Measurements from ENCODE around the gene CCDC106. TPM values are rescaled to one million over a fixed set of nuclear protein-coding genes. Genes with fewer than 3 reads are reported as not detected.

Gene CCDC106
- total and polyA plus RNA-seq, 2 of the 4 experiments (the other 2 are of a cell fraction): 2.3 to 13.6 TPM

DNA sequence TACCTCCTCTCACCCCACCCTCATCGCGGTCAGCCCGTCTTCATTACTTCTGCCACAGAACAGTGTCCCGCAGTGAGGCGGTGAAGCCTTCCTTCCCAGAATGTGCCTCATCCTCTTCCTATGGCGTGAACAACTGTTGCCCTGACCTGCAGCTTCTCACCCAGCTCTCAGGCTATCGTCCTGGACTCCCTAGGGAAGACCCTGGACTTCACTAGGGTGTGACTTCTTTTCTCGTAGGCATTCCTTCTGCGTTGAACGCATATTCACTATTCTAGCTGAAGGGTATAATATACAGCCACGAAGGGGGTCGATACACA lies 41.6 kb upstream of the CCDC106 start:
- H4K5ac ChIP-seq (ENCODE audit: low read depth, low read length): no peak overlapping the region
- no peak overlapping the region for H2BK120ac ChIP-seq (ENCODE audit: low read depth, low read length)
- peak overlapping the region; percentile 73 for H3K27ac ChIP-seq (ENCODE audit: insufficient read depth, low read length)
- H4K20me1 ChIP-seq (ENCODE audit: insufficient read depth, low read length): peaks cover 24% of the 10 kb centered on the region
- H2AK5ac ChIP-seq (ENCODE audit: low read depth, low read length): peak overlapping the region; percentile 94
- H3K79me1 ChIP-seq (ENCODE audit: low read depth in 1 of 2, low read length in 2 of 2): peaks cover 34 to 63% of the 10 kb centered on the region in 2 experiments
- peak overlapping the region in 1 of 2 experiments; percentile 52; a peak in 2 of 4 replicates for H4K8ac ChIP-seq (ENCODE audit: low read depth in 2 of 2, low read length in 2 of 2)
- H3K4me3 ChIP-seq (ENCODE audit: insufficient read depth, low read depth, low read length): peak overlapping the region; percentile 76
- no peaks in the 10 kb centered on the region for H3K27me3 ChIP-seq (ENCODE audit: control insufficient read depth, insufficient read depth, low read length)
- peaks cover 5% of the 10 kb centered on the region; the same call in 1 of the 2 replicates for H3K9me3 ChIP-seq (ENCODE audit: control insufficient read depth, insufficient read depth, low read length)
- H3K9me1 ChIP-seq (ENCODE audit: insufficient read depth, low read length): peaks cover 4% of the 10 kb centered on the region; the same call in 1 of the 2 replicates
- H3K23ac ChIP-seq (ENCODE audit: low read depth, low read length): peak overlapping the region; percentile 75
- H3K14ac ChIP-seq (replicated peaks; ENCODE audit: low read depth, low read length): peak overlapping the region; percentile 65
- ATAC-seq (ENCODE audit: low read depth): no peak
- peaks cover 17% of the 10 kb centered on the region for H3K36me3 ChIP-seq (ENCODE audit: control insufficient read depth, insufficient read depth, low read length)
- ChIA-PET CTCF (interaction anchor here (0.6 to 2.3 kb wide), 8 partner anchors 13 to 245 kb away, joined by 3 to 11 read pairs (median 6); partner anchors contain the start of genes U2AF2 and ZNF784), POLR2A (ENCODE audit: unreplicated experiment) (interaction anchor here (1.1 kb wide), 1 partner anchor 31 kb away, joined by 4 read pairs; no protein-coding TSS in a partner anchor)
- H3K18ac ChIP-seq (ENCODE audit: low read depth, low read length): no peak overlapping the region
- intact Hi-C loops (cut with micrococcal nuclease): loop anchor here (1.0 to 2.0 kb wide), 2 partner anchors 89 to 146 kb away; partner anchors contain the start of gene ISOC2
- no peak overlapping the region for H2BK15ac ChIP-seq (ENCODE audit: low read depth, low read length)
- dilution Hi-C loops (cut with HindIII; ENCODE audit: low sequenced_read_pairs, unreplicated experiment): no loop called here
- H2AK9ac ChIP-seq (replicated peaks; ENCODE audit: low read depth, low read length, poor library complexity): peak overlapping the region; percentile 75
- H3K9ac ChIP-seq (ENCODE audit: low read depth, low read length): peak overlapping the region; percentile 81
- no peak for TF ChIP-seq CEBPB (IDR thresholded peaks at IDR 0.05; ENCODE audit: low read depth, low read length)
- no peak for TF ChIP-seq SMC3 (IDR thresholded peaks at IDR 0.05; ENCODE audit: low read depth, low read length)
- no peak for TF ChIP-seq RCOR1 (IDR thresholded peaks at IDR 0.05; ENCODE audit: insufficient replicate concordance, low read length)
- TF ChIP-seq NFE2L2 (IDR thresholded peaks at IDR 0.05; ENCODE audit: low read depth, low read length): no peak
- no peak for TF ChIP-seq ELK1 (IDR thresholded peaks at IDR 0.05; ENCODE audit: borderline replicate concordance, low read depth, low read length)
- no peak for TF ChIP-seq POLR2A (IDR thresholded peaks at IDR 0.05; ENCODE audit: low read depth, low read length)
- TF ChIP-seq FOS (IDR thresholded peaks at IDR 0.05; ENCODE audit: low read depth, low read length): no peak
- TF ChIP-seq, protein P1, sequence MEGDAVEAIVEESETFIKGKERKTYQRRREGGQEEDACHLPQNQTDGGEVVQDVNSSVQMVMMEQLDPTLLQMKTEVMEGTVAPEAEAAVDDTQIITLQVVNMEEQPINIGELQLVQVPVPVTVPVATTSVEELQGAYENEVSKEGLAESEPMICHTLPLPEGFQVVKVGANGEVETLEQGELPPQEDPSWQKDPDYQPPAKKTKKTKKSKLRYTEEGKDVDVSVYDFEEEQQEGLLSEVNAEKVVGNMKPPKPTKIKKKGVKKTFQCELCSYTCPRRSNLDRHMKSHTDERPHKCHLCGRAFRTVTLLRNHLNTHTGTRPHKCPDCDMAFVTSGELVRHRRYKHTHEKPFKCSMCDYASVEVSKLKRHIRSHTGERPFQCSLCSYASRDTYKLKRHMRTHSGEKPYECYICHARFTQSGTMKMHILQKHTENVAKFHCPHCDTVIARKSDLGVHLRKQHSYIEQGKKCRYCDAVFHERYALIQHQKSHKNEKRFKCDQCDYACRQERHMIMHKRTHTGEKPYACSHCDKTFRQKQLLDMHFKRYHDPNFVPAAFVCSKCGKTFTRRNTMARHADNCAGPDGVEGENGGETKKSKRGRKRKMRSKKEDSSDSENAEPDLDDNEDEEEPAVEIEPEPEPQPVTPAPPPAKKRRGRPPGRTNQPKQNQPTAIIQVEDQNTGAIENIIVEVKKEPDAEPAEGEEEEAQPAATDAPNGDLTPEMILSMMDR (conservative IDR thresholded peaks at IDR 0.05; ENCODE audit: low read depth, low read length): no peak
- TF ChIP-seq MAFK (IDR thresholded peaks at IDR 0.05; ENCODE audit: low read depth, low read length): no peak
- TF ChIP-seq RAD21 (IDR thresholded peaks at IDR 0.05; ENCODE audit: low read length): no peak
- TF ChIP-seq CHD1 (IDR thresholded peaks at IDR 0.05; ENCODE audit: low read depth, low read length): no peak
- no peak for TF ChIP-seq MAZ (IDR thresholded peaks at IDR 0.05; ENCODE audit: borderline replicate concordance, low read depth, low read length)
- TF ChIP-seq BHLHE40 (IDR thresholded peaks at IDR 0.05; ENCODE audit: low read depth, low read length): no peak
- no peak for TF ChIP-seq RFX5 (IDR thresholded peaks at IDR 0.05; ENCODE audit: low read depth, low read length)
- no peak for TF ChIP-seq MXI1 (IDR thresholded peaks at IDR 0.05; ENCODE audit: borderline replicate concordance, low read depth, low read length)
- TF ChIP-seq, protein P2, sequence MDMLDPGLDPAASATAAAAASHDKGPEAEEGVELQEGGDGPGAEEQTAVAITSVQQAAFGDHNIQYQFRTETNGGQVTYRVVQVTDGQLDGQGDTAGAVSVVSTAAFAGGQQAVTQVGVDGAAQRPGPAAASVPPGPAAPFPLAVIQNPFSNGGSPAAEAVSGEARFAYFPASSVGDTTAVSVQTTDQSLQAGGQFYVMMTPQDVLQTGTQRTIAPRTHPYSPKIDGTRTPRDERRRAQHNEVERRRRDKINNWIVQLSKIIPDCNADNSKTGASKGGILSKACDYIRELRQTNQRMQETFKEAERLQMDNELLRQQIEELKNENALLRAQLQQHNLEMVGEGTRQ (IDR thresholded peaks at IDR 0.05; ENCODE audit: low read depth, low read length): no peak
- H3K4me2 ChIP-seq (ENCODE audit: low read depth, low read length): peak overlapping the region; percentile 97
- TSS peak; percentile 22 for BruUV-seq (replicated peaks)
- peak overlapping the region; percentile 53 for H3K4ac ChIP-seq (ENCODE audit: low read depth, low read length)
- 0 out of 2 replicates have a peak overlapping the region, but pooled peaks have one; percentile 13 for H3K56ac ChIP-seq (ENCODE audit: extremely low read depth, insufficient read depth, low read length)
- peak overlapping the region; percentile 72 for H4K91ac ChIP-seq (ENCODE audit: insufficient read depth, low read depth, low read length)
- H3K4me1 ChIP-seq (ENCODE audit: control insufficient read depth, insufficient read depth, low read length): peaks cover 5% of the 10 kb centered on the region; the same call in 1 of the 2 replicates
- peak overlapping the region; percentile 27 for H2BK5ac ChIP-seq (ENCODE audit: low read depth, low read length, poor library complexity, severe bottlenecking)
- no peak for DNase-seq
- 38% methylated on average over 5 of the region's 12 CpGs; no CpG with 5 or more reads in 1 of the 2 experiments for WGBS, 2 experiments (ENCODE audit: extremely low coverage in 2 of 2, insufficient read length in 1 of 2)
- no peak overlapping the region for H2BK20ac ChIP-seq (ENCODE audit: low read depth, low read length)
- in situ Hi-C loops (cut with MboI; ENCODE audit: low sequenced_read_pairs): loop anchor here (5.0 kb wide), 1 partner anchor 89 kb away; no protein-coding TSS in a partner anchor
- H2AFZ ChIP-seq (replicated peaks; ENCODE audit: low read length, poor library complexity): peak overlapping the region; percentile 81

Data from IMR-90 (cell line).